Stimulated activated naive B cell treated with anti-CD40 and anti-IgM and Interleukin-4, amounts not matched to agents 10 μg/mL and 1 μg/mL and 100 μg/mL, for 72 hours (primary cell): Measurements from ENCODE around the gene WDR6.

ENCODE experiments used
- ATAC-seq, 2 donors: fragments of 150-1000 bp; cut with Tn5 transposase; replicated peaks; 2 replicates each; pipeline ENCODE4 v1.10.0; 2021; ENCODE audit warnings: moderate library complexity in 1 of 2
- DNase-seq: peaks from one replicate; pipeline ENCODE4 v3.0.0; 2021
- H3K27ac Mint-ChIP-seq: one replicate; pipeline ENCODE4 v1.8.0; 2022; ENCODE audit warnings: mild to moderate bottlenecking, mixed read lengths
- H3K27me3 Mint-ChIP-seq, 2 donors: one replicate each; pipeline ENCODE4 v1.8.0; 2022; ENCODE audit warnings: mixed read lengths in 2 of 2
- H3K36me3 Mint-ChIP-seq, 2 donors: one replicate each; pipeline ENCODE4 v1.8.0; 2022; ENCODE audit warnings: mixed read lengths in 2 of 2, mild to moderate bottlenecking in 1 of 2
- H3K4me1 Mint-ChIP-seq, 2 donors: one replicate each; pipeline ENCODE4 v1.8.0; 2022; ENCODE audit warnings: mixed read lengths in 2 of 2, mild to moderate bottlenecking in 1 of 2
- H3K4me3 Mint-ChIP-seq, 2 donors: one replicate each; pipeline ENCODE4 v1.8.0; 2022; ENCODE audit warnings: mild to moderate bottlenecking in 2 of 2, mixed read lengths in 2 of 2, moderate library complexity in 1 of 2
- H3K9me3 Mint-ChIP-seq, 2 donors: one replicate each; pipeline ENCODE4 v1.8.0; 2022; ENCODE audit warnings: mixed read lengths in 2 of 2, mild to moderate bottlenecking in 1 of 2

WDR6 gene

DNA sequence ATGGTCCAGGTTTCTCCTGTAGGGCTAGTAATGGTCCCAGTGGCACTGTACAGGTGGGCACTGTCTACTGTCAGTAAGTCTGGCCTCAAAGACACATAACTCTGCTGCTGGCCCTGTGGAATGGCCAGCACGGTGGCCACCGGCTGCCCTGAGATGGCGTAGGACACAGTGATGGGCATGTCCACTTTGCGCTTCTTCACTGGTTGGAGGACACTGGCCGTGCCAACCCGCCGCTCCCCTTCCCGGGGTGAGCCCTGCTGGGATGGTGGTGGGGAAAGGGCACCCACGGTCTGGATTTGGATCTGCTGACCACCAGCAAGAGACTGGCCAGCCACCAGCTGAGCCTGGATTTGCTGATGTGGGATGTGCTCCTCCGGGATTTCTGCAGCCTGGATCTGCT lies 50.1 kb downstream of the WDR6 start:
- Mint-ChIP-seq H3K27me3 (no peaks in the 10 kb centered on the region), H3K4me1 (peaks cover 7 to 11% of the 10 kb centered on the region in 2 donors), H3K9me3 (no peaks in the 10 kb centered on the region), H3K36me3 (peaks cover 24 to 35% of the 10 kb centered on the region in 2 donors), H3K4me3 (no peak overlapping the region), H3K27ac (peak overlapping the region; percentile 25)
- DNase-seq (no peak), ATAC-seq (no peak)

DNA sequence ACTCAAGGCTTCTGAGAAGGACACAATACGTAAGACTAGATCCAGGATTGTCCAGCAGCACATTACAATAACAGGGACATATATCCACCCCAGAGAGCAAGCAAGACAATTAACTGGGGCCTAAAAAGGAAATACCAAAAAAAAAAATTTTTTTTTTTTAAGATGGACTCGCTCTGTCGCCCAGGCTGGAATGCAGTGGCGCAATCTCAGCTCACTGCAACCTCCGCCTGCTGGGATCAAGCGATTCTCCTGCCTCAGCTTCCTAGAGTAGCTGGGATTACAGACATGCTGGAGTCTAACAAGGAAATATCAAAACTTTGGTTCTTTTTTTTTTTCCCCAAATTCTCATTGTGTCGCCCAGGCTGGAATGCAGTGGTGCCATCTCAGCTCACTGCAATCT lies 50.8 kb downstream of the WDR6 start:
- Mint-ChIP-seq H3K27me3 (no peaks in the 10 kb centered on the region), H3K4me3 (no peak overlapping the region), H3K9me3 (no peaks in the 10 kb centered on the region), H3K4me1 (peaks cover 7 to 11% of the 10 kb centered on the region in 2 donors), H3K27ac (no peak overlapping the region), H3K36me3 (peaks cover 21 to 30% of the 10 kb centered on the region in 2 donors)
- ATAC-seq = no peak
- DNase-seq = no peak
